K562 (cell line): ENCODE data around the gene CXCL13. TPM values are rescaled to one million over a fixed set of nuclear protein-coding genes. Genes with fewer than 3 reads are reported as not detected.

Source experiments
- ATAC-seq: fragments of 200-7000 bp; cut with Tn5 transposase; 3 replicates; pipeline ENCODE4 v1.9.1; 2020; ENCODE audit warnings: moderate library complexity
- BruUV-seq: library from RNA; stranded (reverse); fragments of 400-500 nt; replicated peaks from 2 replicates; lab custom pipeline; 2021; lab: Mats Ljungman, UMichigan
- CTCF ChIA-PET: fragments of 300-600 bp; formaldehyde crosslinking; extraction: SDS; loops from one replicate; lab custom pipeline; 2021; ENCODE audit warnings: low intra/inter-chr PET ratio; lab: Yijun Ruan, JAX
- POLR2A ChIA-PET: fragments of 300-600, 350-650 bp; sonication (Branson Sonifier 250); formaldehyde crosslinking; extraction: SDS; loops from one replicate; lab custom pipeline; 2021; ENCODE audit warnings: antibody characterized with exemption, inconsistent platforms; lab: Yijun Ruan, JAX
- DNase-seq, 4 experiments: peaks; one replicate each; pipeline versions ENCODE4 v3.0.0 to v3.0.0-alpha.2; 2011 to 2018; ENCODE audit warnings: low spot score in 3 of 4, mixed read lengths in 3 of 4; ENCODE audit errors: extremely low read depth in 1 of 4
- FAIRE-seq: peaks from 2 replicates; lab custom pipeline; 2011; peaks lifted over from hg19 to GRCh38; lab: Jason Lieb, UNC
- H2AFZ ChIP-seq: 2 replicates; pipeline ENCODE4 v1.6.0; 2011; ENCODE audit warnings: low read depth, low read length, control low read depth, inconsistent platforms
- H3K27ac ChIP-seq: fragments of 200-600 bp; 3 replicates; pipeline ENCODE4 v1.8.0; 2011; ENCODE audit warnings: low read depth, mild to moderate bottlenecking, control low read depth, inconsistent platforms, low read length, moderate library complexity, mixed read lengths; ENCODE audit errors: extremely low read depth
- H3K27me3 ChIP-seq, 2 experiments: fragments of 300-600 bp in 1 of 2; 2 replicates in 1 of 2; 3 replicates in 1 of 2; pipeline versions ENCODE4 v1.6.0 to v1.8.0; 2011; ENCODE audit warnings: inconsistent platforms in 2 of 2, low read length in 2 of 2, mild to moderate bottlenecking in 1 of 2, mixed read lengths in 1 of 2, moderate library complexity in 1 of 2; ENCODE audit not compliant: control insufficient read depth in 2 of 2, insufficient read depth in 2 of 2
- H3K36me3 ChIP-seq: fragments of 300-600 bp; 3 replicates; pipeline ENCODE4 v1.8.0; 2011; ENCODE audit warnings: mild to moderate bottlenecking, low read length, inconsistent platforms; ENCODE audit not compliant: control insufficient read depth, insufficient read depth
- H3K4me1 ChIP-seq, 2 experiments: fragments of 200-600 bp in 1 of 2; replicated peaks in 1 of 2; 2 replicates in 1 of 2; 3 replicates in 1 of 2; pipeline versions ENCODE4 v1.5.1 to v1.8.0; 2011; ENCODE audit warnings: inconsistent platforms in 2 of 2, low read length in 2 of 2, mild to moderate bottlenecking in 1 of 2, mixed read lengths in 1 of 2, moderate library complexity in 1 of 2; ENCODE audit not compliant: control insufficient read depth in 2 of 2, insufficient read depth in 2 of 2
- H3K4me2 ChIP-seq: 2 replicates; pipeline ENCODE4 v1.6.1; 2011; ENCODE audit warnings: low read length, control low read depth, inconsistent platforms, mixed read lengths; ENCODE audit not compliant: insufficient read depth
- H3K4me3 ChIP-seq: fragments of 200-600 bp; sonication (generic), shearing (Covaris generic); 2 replicates; pipeline ENCODE4 v1.5.1; 2016; ENCODE audit warnings: control low read depth, inconsistent platforms
- H3K79me2 ChIP-seq: fragments of 200-600 bp; 3 replicates; pipeline ENCODE4 v1.8.0; 2011; ENCODE audit warnings: low read length, inconsistent platforms; ENCODE audit not compliant: control insufficient read depth, insufficient read depth
- H3K9ac ChIP-seq, 2 experiments: 2 replicates each; pipeline versions ENCODE4 v1.6.0 to v1.6.1; 2011; ENCODE audit warnings: low read depth in 2 of 2, low read length in 2 of 2, control low read depth in 1 of 2, inconsistent platforms in 1 of 2, mild to moderate bottlenecking in 1 of 2, mixed read lengths in 1 of 2; ENCODE audit not compliant: insufficient read depth in 1 of 2
- H3K9me1 ChIP-seq: one replicate; pipeline ENCODE4 v1.6.0; 2011; ENCODE audit warnings: inconsistent platforms, mild to moderate bottlenecking, low read length, moderate library complexity; ENCODE audit not compliant: control insufficient read depth, insufficient read depth
- H3K9me3 ChIP-seq: replicated peaks from 2 replicates; pipeline ENCODE4 v1.5.1; 2011; ENCODE audit warnings: low read depth, low read length, inconsistent platforms; ENCODE audit not compliant: control insufficient read depth, insufficient read depth
- H4K20me1 ChIP-seq: replicated peaks from 2 replicates; pipeline ENCODE4 v1.6.1; 2011; ENCODE audit warnings: low read length, inconsistent platforms, mixed read lengths; ENCODE audit not compliant: control insufficient read depth, insufficient read depth
- BCL6 ChIP-seq: fragments of 250-450 bp; sonication (Bioruptor Pico); IDR thresholded peaks from 2 replicates; pipeline ENCODE4 v1.4.0; 2020
- CREB3 ChIP-seq: fragments of 450-650 bp; conservative IDR thresholded peaks from 2 replicates; pipeline ENCODE4 v1.6.1; 2016; ENCODE audit warnings: missing genetic modification characterization, low read depth, mild to moderate bottlenecking, missing compliant biosample characterization, moderate library complexity
- ETV6 ChIP-seq, 3 experiments: fragments of 150-350 bp in 1 of 3; sonication (generic) in 1 of 3; formaldehyde crosslinking in 1 of 3; IDR thresholded peaks; 2 replicates each; pipeline versions ENCODE4 v1.6.1 to v1.8.0; 2014 to 2022; ENCODE audit warnings: borderline replicate concordance in 2 of 3, low read depth in 2 of 3, antibody characterized with exemption in 1 of 3, low read length in 1 of 3, mild to moderate bottlenecking in 1 of 3, missing genetic modification reagents in 1 of 3
- FOXA1 ChIP-seq: fragments of 450-650 bp; IDR thresholded peaks from 2 replicates; pipeline ENCODE4 v1.6.1; 2016; ENCODE audit warnings: mild to moderate bottlenecking, borderline replicate concordance
- FOXK1 ChIP-seq: sonication (generic); formaldehyde crosslinking; IDR thresholded peaks from 2 replicates; pipeline ENCODE4 v1.8.0; 2022; ENCODE audit warnings: missing genetic modification reagents, mild to moderate bottlenecking, borderline replicate concordance
- KAT8 ChIP-seq: fragments of 450-650 bp; IDR thresholded peaks from 2 replicates; pipeline ENCODE4 v1.6.1; 2016; ENCODE audit warnings: low read depth, mild to moderate bottlenecking
- MCM5 ChIP-seq: fragments of 450-650 bp; IDR thresholded peaks from 2 replicates; pipeline ENCODE4 v1.6.1; 2016; ENCODE audit warnings: low read depth
- NFXL1 ChIP-seq: fragments of 450-650 bp; formaldehyde crosslinking; IDR thresholded peaks from 2 replicates; pipeline ENCODE4 v1.4.0; 2021; ENCODE audit warnings: mild to moderate bottlenecking
- RB1 ChIP-seq: fragments of 450-650 bp; IDR thresholded peaks from 2 replicates; pipeline ENCODE4 v1.6.1; 2017; ENCODE audit warnings: low read depth, mild to moderate bottlenecking
- RUNX1 ChIP-seq: sonication (generic); IDR thresholded peaks from 2 replicates; pipeline ENCODE4 v1.6.1; 2016; ENCODE audit warnings: antibody characterized with exemption, low read depth
- SIX5 ChIP-seq, 2 experiments: IDR thresholded peaks; 2 replicates each; pipeline ENCODE4 v1.6.1; 2011; ENCODE audit warnings: low read length in 2 of 2, borderline replicate concordance in 1 of 2, low read depth in 1 of 2, mild to moderate bottlenecking in 1 of 2, moderate library complexity in 1 of 2; ENCODE audit not compliant: insufficient read depth in 1 of 2
- STAT5A ChIP-seq: IDR thresholded peaks from 2 replicates; pipeline ENCODE4 v1.6.1; 2012; ENCODE audit warnings: low read length, inconsistent platforms, borderline replicate concordance
- ZNF324 ChIP-seq: fragments of 250-450 bp; sonication (Bioruptor Pico); IDR thresholded peaks from 2 replicates; pipeline ENCODE4 v1.4.0; 2020; ENCODE audit warnings: mild to moderate bottlenecking
- ZNF778 ChIP-seq: fragments of 450-650 bp; formaldehyde crosslinking; IDR thresholded peaks from 2 replicates; pipeline ENCODE4 v1.4.0; 2020; ENCODE audit warnings: mild to moderate bottlenecking, moderate library complexity
- WGBS: fragments of 100-300 bp; shearing (Covaris generic); methylation state at CpG from one replicate; pipeline ENCODE4 v1.1.6; 2016; ENCODE audit warnings: low coverage, mixed read lengths; ENCODE audit not compliant: insufficient coverage; ENCODE audit errors: missing lambda C conversion rate; 5-methylcytosine and 5-hydroxymethylcytosine counted together
- in situ Hi-C: fragments of 300-500 bp; cut with MboI; formaldehyde crosslinking; loops from 4 replicates; pipeline ENCODE4 v1.15.0; 2018; ENCODE audit warnings: inconsistent platforms, mixed read lengths
- intact Hi-C: fragments of 100-400 bp; cut with micrococcal nuclease; formaldehyde crosslinking; loops from 2 replicates; pipeline ENCODE4 v1.14.2; 2022
- polyA plus RNA-seq, 8 experiments: library from polyadenylated mRNA; depleted of rRNA in 4 of 8; stranded (reverse) in 5 of 8; unstranded in 3 of 8; fragments of >200 nt; fragmentation: Nextera tagmentation in 2 of 8; fragmentation: Illumina TruSeq in 1 of 8; extraction: Ambion mirVana in 2 of 8; extraction: Trizol in 1 of 8; gene quantifications; 2 replicates each; pipeline versions ENCODE4 v1.2.1 to v1.2.3, GENCODE V29; 2011 to 2014; ENCODE audit warnings: inconsistent platforms in 1 of 8, missing spikeins in 1 of 8
- total RNA-seq, 7 experiments: library from RNA; depleted of rRNA in 6 of 7; stranded (reverse); fragments of >200 nt in 6 of 7; fragmentation: Illumina TruSeq in 2 of 7; extraction: Trizol in 2 of 7; gene quantifications; 2 replicates each; pipeline versions ENCODE4 v1.2.1 to v1.2.3, GENCODE V29; 2011 to 2021; ENCODE audit warnings: low replicate concordance in 1 of 7

CXCL13 gene
- total and polyA plus RNA-seq, 9 of the 15 experiments (the other 6 are each of a cell fraction or from before 2014, with no cell fraction given), result not detected

- intact Hi-C loops, result no loop called here
- no peak for FAIRE-seq
- H3K79me2 ChIP-seq, result no peaks in the 10 kb centered on the region
- H3K4me1 ChIP-seq, result no peaks in the 10 kb centered on the region
- no peak overlapping the region for H3K9ac ChIP-seq
- no peaks in the 10 kb centered on the region for H4K20me1 ChIP-seq
- 0% methylated on average over 2 of the region's 2 CpGs for WGBS
- in situ Hi-C loops, result no loop called here
- H3K4me2 ChIP-seq, result no peak overlapping the region
- no TSS peak for BruUV-seq
- H3K27me3 ChIP-seq, result peaks cover 2 to 11% of the 10 kb centered on the region in 2 experiments; a peak in 4 of 5 replicates
- no peak overlapping the region for H3K27ac ChIP-seq
- CTCF ChIA-PET, result no interaction called here
- no peaks in the 10 kb centered on the region for H3K36me3 ChIP-seq
- TF ChIP-seq CREB3 (tag) (no peak), RB1 (no peak)
- TF ChIP-seq, all 486 proteins: peak for 0
- ATAC-seq (no peak), DNase-seq (no peak)
- no peaks in the 10 kb centered on the region for H3K9me1 ChIP-seq
- no peak overlapping the region for H2AFZ ChIP-seq
- no peak overlapping the region for H3K4me3 ChIP-seq
- POLR2A ChIA-PET, result no interaction called here
- no peaks in the 10 kb centered on the region for H3K9me3 ChIP-seq
These were observed 17.5 kb downstream of the CXCL13 start for GRCh38 chr4:77623091-77623490.

DNA sequence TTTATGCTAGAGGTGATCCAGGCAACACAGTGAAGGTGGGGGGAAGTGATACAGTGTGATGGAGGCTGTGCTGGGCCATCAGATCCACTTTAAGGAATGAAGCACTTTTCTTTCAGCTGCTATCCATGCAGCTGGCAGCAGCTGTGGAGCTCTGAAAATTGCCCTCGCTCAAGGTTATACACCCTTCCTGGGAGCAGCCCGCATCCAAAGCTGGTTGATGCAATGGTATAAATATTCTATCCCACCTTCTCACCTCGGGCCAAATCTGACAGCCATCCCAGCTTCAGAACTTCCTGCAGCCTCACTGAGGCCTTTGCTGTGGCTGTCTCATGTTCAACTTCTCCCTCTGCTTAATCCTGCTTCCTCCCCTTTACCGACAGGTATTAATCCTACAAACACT lies 18.6 kb downstream of the CXCL13 start:
- Histone ChIP-seq H3K4me1 (no peaks in the 10 kb centered on the region), H3K27me3 (peaks cover 2 to 11% of the 10 kb centered on the region in 2 experiments; a peak in 4 of 5 replicates), H3K9ac (no peak overlapping the region), H2AFZ (no peak overlapping the region), H3K9me3 (no peaks in the 10 kb centered on the region), H3K4me3 (no peak overlapping the region), H3K9me1 (no peaks in the 10 kb centered on the region), H3K79me2 (no peaks in the 10 kb centered on the region), H3K4me2 (no peak overlapping the region), H3K36me3 (no peaks in the 10 kb centered on the region), H4K20me1 (no peaks in the 10 kb centered on the region), H3K27ac (no peak overlapping the region)
- POLR2A ChIA-PET, result interaction anchor here (1.0 kb wide), 1 partner anchor 11 kb away, joined by 3 read pairs; no protein-coding TSS in a partner anchor
- 0% methylated on average over 4 of the region's 4 CpGs for WGBS
- FAIRE-seq, result no peak
- no TSS peak for BruUV-seq
- in situ Hi-C loops, result no loop called here
- CTCF ChIA-PET, result no interaction called here
- intact Hi-C loops, result no loop called here
- no peak for DNase-seq
- ATAC-seq, result no peak
- TF ChIP-seq BCL6 (CRISPR knock-in tag) (no peak), FOXK1 (CRISPR knock-in tag) (no peak), FOXA1 (no peak), KAT8 (no peak), SIX5 (IDR thresholded peaks at IDR 0.05; ENCODE audit: borderline replicate concordance in 1 of 2, insufficient read depth in 1 of 2, low read depth in 1 of 2, low read length in 2 of 2) (no peak), ZNF324 (CRISPR knock-in tag) (no peak), STAT5A (no peak), ETV6 (IDR thresholded peaks at IDR 0.05; ENCODE audit: borderline replicate concordance in 1 of 2, low read depth in 2 of 2, low read length in 1 of 2) (no peak), ETV6 (CRISPR knock-in tag; IDR thresholded peaks at IDR 0.05; ENCODE audit: borderline replicate concordance) (no peak), MCM5 (no peak), RUNX1 (no peak), ZNF778 (no peak), NFXL1 (CRISPR knock-in tag) (no peak)
